Stimulated activated CD8-positive, alpha-beta memory T cell treated with anti-CD3 and anti-CD28 coated beads, Interleukin-15, amount 100 ng/mL, for 24 hours (primary cell): ENCODE measurements around the gene SIAE.
A peak's percentile ranks its signal among the peaks of the same experiment; 100 is the strongest.
"Not testable (repeated sequence)": the region's sequence is repeated elsewhere in the genome, so short reads cannot be mapped to it uniquely, and the experiment has no call there.

Experiments used
- DNase-seq: peaks from one replicate; pipeline ENCODE4 v3.0.0-alpha.2; 2020; ENCODE audit warnings: low read depth

The SIAE gene

GRCh38 chr11:124622531-124623451, 50.7 kb downstream of the SIAE start, which contains the start of gene TBRG1:
Gene TBRG1 (plus strand): TSS chr11:124622864. CDS start chr11:124623084, 220 bp downstream.
- peak; percentile 57 for DNase-seq

GRCh38 chr11:124618863-124619262, 54.7 kb downstream of the SIAE start:
- DNase-seq: no peak

- no peak for DNase-seq
Observed at GRCh38 chr11:124612567-124613246, 60.8 kb downstream of the SIAE start.

- no peak for DNase-seq
Observed at GRCh38 chr11:124612045-124612444, 61.5 kb downstream of the SIAE start.

GRCh38 chr11:124611064-124611463, 62.5 kb downstream of the SIAE start, which contains the start of gene PANX3:
Gene PANX3 (plus strand): TSS chr11:124611428. CDS start chr11:124611557, 129 bp downstream.
- no peak for DNase-seq

- DNase-seq: no peak
Observed at GRCh38 chr11:124610295-124610694, 63.2 kb downstream of the SIAE start.

GRCh38 chr11:124608147-124608546, 65.4 kb downstream of the SIAE start:
- no peak for DNase-seq

GRCh38 chr11:124605719-124606118, 67.8 kb downstream of the SIAE start:
- no peak for DNase-seq

GRCh38 chr11:124602723-124603122, 70.8 kb downstream of the SIAE start:
- DNase-seq: not testable (repeated sequence)

- no peak for DNase-seq
Observed at GRCh38 chr11:124602193-124602592, 71.3 kb downstream of the SIAE start.

- no peak for DNase-seq
Observed at GRCh38 chr11:124600621-124601320, 72.8 kb downstream of the SIAE start.

- DNase-seq: no peak
Observed at GRCh38 chr11:124597626-124598025, 75.9 kb downstream of the SIAE start.

- DNase-seq: no peak
Observed at GRCh38 chr11:124595302-124595701, 78.2 kb downstream of the SIAE start.

- no peak for DNase-seq
Observed at GRCh38 chr11:124592627-124593026, 80.9 kb downstream of the SIAE start.

GRCh38 chr11:124591430-124591829, 82.1 kb downstream of the SIAE start:
- no peak for DNase-seq

GRCh38 chr11:124586238-124586860, 87.2 kb downstream of the SIAE start:
- no peak for DNase-seq

- no peak for DNase-seq
Observed at GRCh38 chr11:124584681-124585372, 88.7 kb downstream of the SIAE start.

- DNase-seq: no peak
Observed at GRCh38 chr11:124583781-124584180, 89.8 kb downstream of the SIAE start.
